ENCODE results near the gene GIMAP6.

The GIMAP6 gene

DNA sequence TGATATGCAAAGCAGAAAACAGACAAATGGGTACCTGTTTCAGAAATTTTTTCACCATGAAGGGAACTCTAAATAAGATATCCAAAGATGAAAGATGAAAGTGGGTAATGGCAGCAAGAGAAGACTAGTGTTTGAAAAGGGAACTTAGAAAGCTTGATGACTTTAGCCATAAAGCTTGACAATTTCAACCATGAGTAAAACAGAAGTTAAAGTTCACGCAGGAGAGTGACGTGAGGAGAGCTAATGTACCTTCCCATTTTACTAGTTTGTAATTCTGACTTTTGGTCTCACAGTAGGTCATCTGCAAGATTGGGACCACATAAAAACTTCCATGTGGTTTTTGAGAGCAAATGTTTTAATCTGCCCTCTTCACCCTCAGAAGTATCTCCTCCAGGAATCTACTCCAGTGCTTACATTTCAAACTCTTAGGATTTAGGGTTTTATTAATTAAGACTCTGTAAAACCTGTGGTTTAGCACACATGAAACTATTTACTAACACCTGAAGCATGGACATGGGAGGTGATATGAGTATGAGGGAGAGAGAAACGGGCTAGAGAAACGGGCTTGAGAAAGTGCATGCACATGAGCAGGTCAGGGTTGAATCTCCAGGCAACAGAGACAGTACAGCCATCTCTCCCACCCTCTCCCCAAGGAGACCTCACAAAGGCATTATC is 28.9 kb upstream of the GIMAP6 start:
- TF ChIP-seq GATA1 (IDR thresholded peaks at IDR 0.05; ENCODE audit: low read depth, low read length) (no peak), POLR2A (IDR thresholded peaks at IDR 0.05; ENCODE audit: low read length) (no peak)
- no peak for DNase-seq

DNA sequence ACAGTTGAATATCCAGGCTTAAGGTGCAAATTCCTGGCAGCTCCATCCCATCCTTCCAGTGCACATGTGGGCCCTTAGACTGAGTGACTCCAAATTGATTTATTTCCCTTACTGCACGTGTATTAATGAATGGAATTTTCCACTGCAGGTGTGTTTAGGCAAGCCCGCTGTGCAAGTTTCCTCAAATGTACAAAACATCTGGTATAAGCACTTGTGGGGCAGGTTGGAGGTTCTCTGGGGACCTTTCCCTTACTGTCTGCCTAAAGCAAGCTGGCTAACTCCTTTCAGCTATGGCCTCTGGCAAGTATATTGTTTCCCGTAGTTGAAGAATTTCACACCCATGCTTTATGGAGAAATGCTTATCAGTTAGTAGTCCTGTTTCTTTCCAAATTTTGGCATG is 25.3 kb upstream of the GIMAP6 start:
- DNase-seq = no peak
- TF ChIP-seq POLR2A (IDR thresholded peaks at IDR 0.05; ENCODE audit: low read length) = no peak
- TF ChIP-seq GATA1 (IDR thresholded peaks at IDR 0.05; ENCODE audit: low read depth, low read length) = no peak

DNA sequence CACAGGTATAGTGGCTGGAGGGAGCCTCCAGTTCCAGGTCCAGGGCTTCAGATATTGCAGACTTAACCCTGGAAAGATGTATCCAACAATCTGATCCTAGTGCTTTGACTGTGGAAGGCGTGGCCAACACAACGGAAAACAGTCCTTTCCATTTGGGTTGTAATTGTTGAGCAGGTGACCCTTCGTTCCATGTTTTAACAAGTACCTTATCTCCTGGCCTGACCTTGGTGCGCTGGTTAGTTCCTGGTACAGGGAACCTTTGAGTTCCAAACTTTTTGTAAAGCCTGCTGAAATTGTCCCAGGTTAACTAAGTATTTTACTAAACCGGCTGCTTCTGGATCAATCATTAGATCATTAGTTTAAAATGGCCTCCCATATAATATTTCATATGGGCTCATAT is 23.9 kb upstream of the GIMAP6 start:
- TF ChIP-seq POLR2A (IDR thresholded peaks at IDR 0.05; ENCODE audit: low read length) = no peak
- TF ChIP-seq GATA1 (IDR thresholded peaks at IDR 0.05; ENCODE audit: low read depth, low read length) = no peak
- no peak for DNase-seq

DNA sequence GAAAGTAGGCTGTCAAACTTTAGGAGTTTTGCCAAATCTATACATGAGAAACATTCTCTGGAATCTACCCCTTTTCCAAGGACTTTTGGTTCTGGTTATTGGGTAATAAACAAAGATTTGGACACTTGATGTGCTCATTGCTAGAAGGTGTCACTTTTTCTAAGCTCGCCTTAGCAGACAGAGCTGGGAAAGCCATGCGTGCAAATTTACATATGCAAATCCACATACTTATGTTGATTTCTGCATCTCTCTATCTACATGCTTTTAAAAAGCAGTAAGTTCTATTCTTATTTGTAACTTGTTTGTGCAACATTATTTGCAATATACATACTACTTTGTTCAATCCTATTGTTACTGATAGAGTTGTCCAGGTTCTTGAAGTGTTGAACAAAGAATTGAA is 22.5 kb upstream of the GIMAP6 start:
- no peak for TF ChIP-seq GATA1 (IDR thresholded peaks at IDR 0.05; ENCODE audit: low read depth, low read length)
- no peak for TF ChIP-seq POLR2A (IDR thresholded peaks at IDR 0.05; ENCODE audit: low read length)

DNA sequence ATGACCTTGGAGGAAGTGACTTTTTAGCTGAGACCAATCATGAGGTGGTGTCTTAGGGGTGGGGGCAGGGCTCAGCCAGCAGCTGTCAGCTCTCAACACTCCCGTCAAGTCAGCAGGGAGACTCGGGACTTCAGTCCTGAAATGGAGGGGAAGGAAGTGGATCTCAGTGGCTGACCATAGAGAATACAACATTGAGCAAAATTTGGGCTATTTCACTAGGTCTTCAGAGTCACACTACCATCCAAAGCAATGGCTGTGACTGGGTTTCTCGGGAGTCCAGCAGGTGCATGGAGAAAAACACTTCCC is 16.8 kb upstream of the GIMAP6 start:
- DNase-seq = no peak
- TF ChIP-seq POLR2A (IDR thresholded peaks at IDR 0.05; ENCODE audit: low read length) (no peak), GATA1 (IDR thresholded peaks at IDR 0.05; ENCODE audit: low read depth, low read length) (no peak)

More for the DNA sequence above, 22.5 kb upstream of the GIMAP6 start:
- no peak for DNase-seq

DNA sequence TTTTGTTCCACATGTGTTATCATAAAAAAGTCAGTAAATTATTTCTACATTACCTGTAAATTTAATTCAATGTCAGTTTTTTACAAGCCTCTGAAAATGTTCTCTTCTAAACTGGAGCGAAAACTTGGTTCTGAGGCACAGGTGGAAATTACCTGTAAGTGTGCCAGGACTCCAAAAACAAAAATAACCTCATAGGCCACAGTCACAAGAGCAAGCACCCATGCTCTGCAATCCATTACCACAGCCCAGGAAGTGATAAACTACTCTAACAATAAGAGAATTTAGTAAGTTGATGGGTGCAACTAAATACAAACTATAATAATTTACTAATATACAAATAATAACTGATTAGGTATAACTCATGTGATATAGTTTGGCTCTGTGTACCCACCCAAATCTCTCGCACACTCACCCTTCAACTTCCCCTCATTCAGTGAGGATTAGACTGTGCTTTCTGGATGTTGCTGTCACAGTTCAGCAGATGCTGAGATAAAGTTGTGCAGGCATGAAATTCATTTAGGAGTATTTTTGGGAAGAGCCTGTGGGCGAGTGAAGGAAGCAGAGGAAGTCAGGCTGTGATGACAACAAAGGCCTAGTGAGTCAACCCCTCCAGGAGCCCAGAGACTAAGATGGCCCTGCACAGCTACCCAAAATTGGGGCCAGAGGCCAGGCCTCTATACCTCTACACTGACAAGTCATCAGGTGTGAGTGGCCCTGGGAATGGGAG is 16.3 kb upstream of the GIMAP6 start:
- TF ChIP-seq GATA1 (IDR thresholded peaks at IDR 0.05; ENCODE audit: low read depth, low read length) (no peak), POLR2A (IDR thresholded peaks at IDR 0.05; ENCODE audit: low read length) (no peak)
- no peak for DNase-seq

DNA sequence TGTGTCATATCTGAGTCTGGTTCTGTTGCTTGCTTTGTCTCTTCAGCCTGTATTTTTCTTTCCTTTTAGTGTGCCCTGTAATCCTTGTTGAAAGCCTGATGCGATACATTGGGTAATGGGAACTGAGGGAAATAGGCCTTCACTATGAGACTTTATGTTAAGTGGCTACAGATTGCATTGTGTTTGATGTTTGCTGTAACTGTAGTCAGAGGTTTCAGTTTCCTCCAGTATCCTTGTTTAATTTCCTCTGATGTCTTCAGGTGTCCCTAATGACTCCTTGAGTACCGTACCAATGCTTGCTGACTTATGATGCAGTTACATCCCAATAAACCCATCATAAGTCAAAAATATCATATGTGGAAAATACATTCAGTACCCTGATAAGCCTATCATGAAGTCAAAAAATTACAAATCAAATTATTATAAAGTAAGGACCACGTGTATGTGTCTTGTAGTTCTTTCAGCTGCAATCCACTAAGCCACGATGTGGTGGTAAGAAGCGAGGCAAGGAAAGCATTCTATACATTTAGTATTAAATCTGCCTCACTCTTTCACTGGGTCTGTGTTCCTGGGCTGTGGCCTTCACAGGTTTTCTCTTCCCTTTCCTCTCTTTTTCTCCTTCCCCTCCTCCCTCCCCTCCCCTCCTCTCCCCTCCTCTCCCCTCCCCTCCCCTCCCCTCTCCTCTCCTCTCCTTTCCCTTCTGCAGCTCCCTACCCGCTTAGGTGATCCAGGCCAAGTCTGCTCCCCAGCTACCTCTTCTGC is 13.3 kb upstream of the GIMAP6 start:
- TF ChIP-seq GATA1 (IDR thresholded peaks at IDR 0.05; ENCODE audit: low read depth, low read length) (no peak), POLR2A (IDR thresholded peaks at IDR 0.05; ENCODE audit: low read length) (no peak)
- DNase-seq = no peak

DNA sequence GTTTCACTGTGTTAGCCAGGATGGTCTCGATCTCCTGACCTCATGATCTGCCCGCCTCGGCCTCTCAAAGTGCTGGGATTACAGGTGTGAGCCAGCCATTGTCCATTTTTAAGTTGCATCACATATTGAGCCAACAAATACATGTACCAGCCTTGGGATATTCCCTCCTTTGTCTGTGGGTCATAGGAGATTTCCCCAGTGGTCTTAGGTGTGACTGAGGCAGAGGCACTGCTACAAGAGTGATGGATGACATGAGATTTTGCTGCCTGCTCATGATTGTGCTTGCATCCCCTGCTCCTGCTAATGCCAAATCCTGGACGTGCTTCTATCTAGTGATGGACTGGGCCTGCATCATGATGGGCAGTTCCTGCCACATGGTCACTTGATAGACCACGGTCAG is 10.7 kb upstream of the GIMAP6 start:
- TF ChIP-seq POLR2A (IDR thresholded peaks at IDR 0.05; ENCODE audit: low read length) (no peak), GATA1 (IDR thresholded peaks at IDR 0.05; ENCODE audit: low read depth, low read length) (no peak)

DNA sequence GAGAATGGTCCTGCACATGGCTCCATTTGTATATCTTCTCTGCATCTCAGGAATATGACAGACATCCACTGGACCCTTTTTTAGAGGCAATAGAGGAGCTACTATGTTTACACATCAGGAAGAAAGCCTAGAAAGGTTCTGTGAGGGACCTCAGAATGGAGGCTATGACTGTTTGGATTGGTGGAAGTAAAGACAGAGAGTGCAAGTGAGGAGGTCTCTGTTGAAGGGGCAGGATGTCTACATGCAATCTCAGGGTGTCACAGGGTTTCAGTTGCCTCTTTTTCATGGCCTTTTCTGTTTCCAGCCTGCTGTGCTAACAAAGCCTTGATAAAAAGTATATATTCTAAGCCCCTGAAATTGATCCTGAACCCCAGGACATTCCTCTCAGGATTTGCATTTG is 9.7 kb upstream of the GIMAP6 start:
- DNase-seq = no peak
- TF ChIP-seq GATA1 (IDR thresholded peaks at IDR 0.05; ENCODE audit: low read depth, low read length) = no peak
- TF ChIP-seq POLR2A (IDR thresholded peaks at IDR 0.05; ENCODE audit: low read length) = no peak

More for the DNA sequence above, 10.7 kb upstream of the GIMAP6 start:
- no peak for DNase-seq

DNA sequence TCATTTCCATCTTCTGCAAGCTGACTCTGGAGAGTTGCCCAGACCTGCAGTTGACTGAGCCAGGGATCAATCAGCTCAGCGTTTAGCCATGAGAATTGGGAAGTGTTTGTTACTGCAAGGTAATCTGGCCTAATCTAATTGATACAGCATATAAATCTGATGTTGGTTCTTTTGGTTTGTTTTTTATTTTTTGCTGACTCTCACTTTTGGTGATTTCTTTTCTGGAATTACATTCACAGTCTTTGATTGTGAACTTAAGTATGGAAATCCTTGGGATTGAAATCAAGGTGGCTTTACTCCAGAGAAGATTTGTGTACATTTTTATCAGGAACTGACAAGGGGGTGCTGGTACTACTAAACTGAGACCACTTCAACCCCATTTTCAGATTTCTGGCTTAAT is 1.7 kb upstream of the GIMAP6 start:
- DNase-seq = no peak

DNA sequence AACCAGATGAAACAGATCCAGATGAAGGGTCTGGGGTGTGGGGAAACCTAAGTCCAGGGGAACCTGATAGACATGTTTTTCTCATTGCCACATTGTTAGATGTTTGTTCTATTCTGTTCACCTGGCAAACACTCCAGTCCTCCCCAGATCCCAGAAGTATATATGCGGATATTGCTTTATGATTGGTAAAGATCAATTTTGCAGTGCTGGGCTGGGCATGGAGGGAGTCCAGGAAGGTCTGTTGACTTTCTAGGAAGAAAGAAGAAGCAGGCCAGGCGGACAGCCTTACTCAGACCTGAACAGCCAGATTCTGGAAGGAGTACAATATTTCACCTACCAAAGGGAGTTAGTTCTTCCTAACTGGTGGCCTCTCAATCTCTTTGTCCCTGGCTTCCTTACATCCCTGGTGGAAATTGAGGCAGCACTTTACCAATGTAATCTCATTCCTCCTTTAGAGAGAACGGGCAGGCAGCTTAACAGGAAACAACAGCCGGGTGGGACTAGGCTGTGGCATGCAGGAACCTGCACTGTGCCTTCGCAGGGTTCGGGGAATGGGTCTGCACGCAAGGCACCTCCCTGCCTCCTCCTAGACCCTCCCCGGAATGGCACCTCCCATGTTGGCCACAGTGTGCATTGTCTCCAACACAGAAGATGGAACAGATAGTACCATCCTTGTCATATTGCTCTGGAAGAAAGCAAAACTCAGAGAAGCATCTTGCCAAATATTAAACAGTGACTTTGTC is 930 bp downstream of the GIMAP6 start:
- DNase-seq = no peak
- TF ChIP-seq POLR2A (IDR thresholded peaks at IDR 0.05; ENCODE audit: low read length) (no peak), GATA1 (IDR thresholded peaks at IDR 0.05; ENCODE audit: low read depth, low read length) (no peak)

More for the DNA sequence above, 1.7 kb upstream of the GIMAP6 start:
- TF ChIP-seq GATA1 (IDR thresholded peaks at IDR 0.05; ENCODE audit: low read depth, low read length) (no peak), POLR2A (IDR thresholded peaks at IDR 0.05; ENCODE audit: low read length) (no peak)

DNA sequence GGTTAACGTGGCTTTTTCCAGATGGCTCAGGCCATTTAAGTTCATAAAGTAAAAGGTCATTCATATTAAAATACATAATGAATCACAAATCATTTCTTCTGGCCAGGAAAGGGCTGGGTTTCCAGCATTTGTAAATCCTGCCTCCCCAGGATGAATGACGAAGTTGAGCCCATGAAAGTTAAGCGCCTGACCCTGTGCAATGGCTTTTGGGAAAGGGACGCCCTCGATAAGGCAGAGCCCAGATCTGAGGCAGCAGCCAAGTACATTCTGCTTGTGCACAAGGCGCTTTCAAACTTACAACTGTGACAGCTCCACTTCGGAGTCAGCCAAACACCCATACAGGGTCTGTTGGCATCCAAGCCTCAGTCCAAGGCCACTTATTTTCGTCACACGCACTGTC is 2.8 kb downstream of the GIMAP6 start:
- no peak for DNase-seq
- no peak for TF ChIP-seq POLR2A (IDR thresholded peaks at IDR 0.05; ENCODE audit: low read length)
- TF ChIP-seq GATA1 (IDR thresholded peaks at IDR 0.05; ENCODE audit: low read depth, low read length) = no peak

DNA sequence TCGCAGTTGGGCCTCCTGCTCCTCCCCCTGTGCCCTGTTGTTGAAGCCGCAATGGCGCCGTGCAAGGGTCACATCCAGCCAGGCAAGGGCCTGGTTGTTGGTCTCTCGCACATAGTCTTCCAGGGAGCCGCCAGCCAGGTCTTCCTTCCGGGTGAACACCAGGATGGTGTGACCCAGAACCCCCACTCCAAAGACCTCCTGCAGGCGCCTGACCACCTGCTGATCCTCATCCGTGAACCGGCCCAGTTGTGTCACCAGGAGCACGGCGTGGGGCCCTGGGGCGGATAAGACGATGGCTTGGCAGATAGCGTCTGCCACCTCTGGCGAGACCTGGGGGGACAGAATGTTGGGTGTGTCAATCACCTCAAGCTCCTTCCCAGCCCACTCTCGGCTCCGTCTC is 4.2 kb downstream of the GIMAP6 start:
- TF ChIP-seq GATA1 (IDR thresholded peaks at IDR 0.05; ENCODE audit: low read depth, low read length) (no peak), POLR2A (IDR thresholded peaks at IDR 0.05; ENCODE audit: low read length) (no peak)
- DNase-seq = no peak

DNA sequence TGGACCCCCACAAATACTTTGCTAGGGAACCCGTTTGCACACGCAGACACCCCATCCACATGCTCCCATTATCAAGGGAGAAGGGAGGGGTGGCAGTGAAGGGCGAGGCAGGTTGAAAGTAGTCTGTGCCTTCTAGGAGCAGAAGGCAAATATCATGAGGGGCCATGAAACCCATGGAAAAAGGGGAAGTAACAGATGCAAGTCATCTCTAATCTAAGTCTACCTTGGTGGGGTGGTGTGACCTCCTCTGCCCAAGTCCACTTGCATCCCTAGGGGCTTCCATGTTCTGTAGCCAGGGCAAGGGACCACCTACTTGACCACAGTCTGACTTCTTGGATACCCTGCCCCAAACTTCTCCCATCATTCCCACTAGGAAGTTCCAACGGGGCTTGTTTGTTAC is 5.5 kb downstream of the GIMAP6 start:
- DNase-seq = no peak
- TF ChIP-seq GATA1 (IDR thresholded peaks at IDR 0.05; ENCODE audit: low read depth, low read length) (no peak), POLR2A (IDR thresholded peaks at IDR 0.05; ENCODE audit: low read length) (no peak)

All from erythroblast (primary cell).